Measurements from ENCODE around the gene FCN1.

FCN1 gene

DNA sequence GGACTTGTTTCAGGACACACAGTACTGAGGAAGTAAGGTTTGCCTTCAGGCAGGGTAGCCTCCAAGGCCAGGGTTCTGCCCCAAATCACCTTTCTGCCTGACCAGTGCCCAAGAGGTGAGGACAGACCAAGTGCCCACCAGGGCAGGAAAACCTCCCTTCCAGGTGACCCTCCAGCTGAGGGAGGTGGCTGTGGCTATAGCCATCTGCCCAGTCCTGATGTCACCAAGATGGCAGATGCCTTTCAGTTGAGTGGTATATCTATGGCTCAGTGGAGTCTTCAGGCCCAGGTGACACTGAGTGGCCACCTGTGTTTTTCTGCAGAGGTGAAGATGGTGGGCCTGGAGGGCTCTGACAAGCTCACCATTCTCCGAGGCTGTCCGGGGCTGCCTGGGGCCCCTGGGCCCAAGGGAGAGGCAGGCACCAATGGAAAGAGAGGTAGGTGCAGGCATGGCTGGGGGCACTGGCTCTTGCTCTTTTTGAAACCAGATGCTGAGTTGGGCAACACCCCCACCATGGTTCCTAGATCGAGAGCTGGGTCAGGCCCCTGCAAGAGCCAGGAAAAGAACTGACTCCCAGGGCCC is 35.4 kb downstream of the FCN1 start:
- Histone ChIP-seq H3K4me3 (no peak overlapping the region), H3K27ac (no peak overlapping the region)
- DNase-seq (ENCODE audit: low spot score) = no peak
- TF ChIP-seq, protein P1, sequence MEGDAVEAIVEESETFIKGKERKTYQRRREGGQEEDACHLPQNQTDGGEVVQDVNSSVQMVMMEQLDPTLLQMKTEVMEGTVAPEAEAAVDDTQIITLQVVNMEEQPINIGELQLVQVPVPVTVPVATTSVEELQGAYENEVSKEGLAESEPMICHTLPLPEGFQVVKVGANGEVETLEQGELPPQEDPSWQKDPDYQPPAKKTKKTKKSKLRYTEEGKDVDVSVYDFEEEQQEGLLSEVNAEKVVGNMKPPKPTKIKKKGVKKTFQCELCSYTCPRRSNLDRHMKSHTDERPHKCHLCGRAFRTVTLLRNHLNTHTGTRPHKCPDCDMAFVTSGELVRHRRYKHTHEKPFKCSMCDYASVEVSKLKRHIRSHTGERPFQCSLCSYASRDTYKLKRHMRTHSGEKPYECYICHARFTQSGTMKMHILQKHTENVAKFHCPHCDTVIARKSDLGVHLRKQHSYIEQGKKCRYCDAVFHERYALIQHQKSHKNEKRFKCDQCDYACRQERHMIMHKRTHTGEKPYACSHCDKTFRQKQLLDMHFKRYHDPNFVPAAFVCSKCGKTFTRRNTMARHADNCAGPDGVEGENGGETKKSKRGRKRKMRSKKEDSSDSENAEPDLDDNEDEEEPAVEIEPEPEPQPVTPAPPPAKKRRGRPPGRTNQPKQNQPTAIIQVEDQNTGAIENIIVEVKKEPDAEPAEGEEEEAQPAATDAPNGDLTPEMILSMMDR (IDR thresholded peaks at IDR 0.05) = no peak

DNA sequence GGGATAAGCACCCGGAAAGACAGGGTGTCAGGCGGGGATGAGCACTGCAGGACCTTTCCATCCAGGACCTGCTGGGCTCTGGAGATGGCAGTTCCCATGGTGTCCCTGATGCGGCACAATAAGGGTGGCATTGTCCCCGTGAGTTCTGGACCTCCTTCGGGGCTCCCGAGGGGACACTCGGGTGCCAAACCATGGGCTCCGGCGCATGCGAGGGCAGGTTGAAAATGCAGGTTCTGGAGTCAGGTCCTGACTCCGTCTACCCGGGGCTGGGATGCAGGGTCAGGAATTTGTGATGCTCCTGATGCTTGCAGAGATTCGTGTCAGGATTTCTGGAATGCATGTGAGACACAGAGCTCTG is 36.4 kb downstream of the FCN1 start:
- TF ChIP-seq, protein P1 (IDR thresholded peaks at IDR 0.05) = no peak
- Histone ChIP-seq H3K27ac (no peak overlapping the region), H3K4me3 (no peak overlapping the region)
- peak; percentile 53 for DNase-seq (ENCODE audit: low spot score)

DNA sequence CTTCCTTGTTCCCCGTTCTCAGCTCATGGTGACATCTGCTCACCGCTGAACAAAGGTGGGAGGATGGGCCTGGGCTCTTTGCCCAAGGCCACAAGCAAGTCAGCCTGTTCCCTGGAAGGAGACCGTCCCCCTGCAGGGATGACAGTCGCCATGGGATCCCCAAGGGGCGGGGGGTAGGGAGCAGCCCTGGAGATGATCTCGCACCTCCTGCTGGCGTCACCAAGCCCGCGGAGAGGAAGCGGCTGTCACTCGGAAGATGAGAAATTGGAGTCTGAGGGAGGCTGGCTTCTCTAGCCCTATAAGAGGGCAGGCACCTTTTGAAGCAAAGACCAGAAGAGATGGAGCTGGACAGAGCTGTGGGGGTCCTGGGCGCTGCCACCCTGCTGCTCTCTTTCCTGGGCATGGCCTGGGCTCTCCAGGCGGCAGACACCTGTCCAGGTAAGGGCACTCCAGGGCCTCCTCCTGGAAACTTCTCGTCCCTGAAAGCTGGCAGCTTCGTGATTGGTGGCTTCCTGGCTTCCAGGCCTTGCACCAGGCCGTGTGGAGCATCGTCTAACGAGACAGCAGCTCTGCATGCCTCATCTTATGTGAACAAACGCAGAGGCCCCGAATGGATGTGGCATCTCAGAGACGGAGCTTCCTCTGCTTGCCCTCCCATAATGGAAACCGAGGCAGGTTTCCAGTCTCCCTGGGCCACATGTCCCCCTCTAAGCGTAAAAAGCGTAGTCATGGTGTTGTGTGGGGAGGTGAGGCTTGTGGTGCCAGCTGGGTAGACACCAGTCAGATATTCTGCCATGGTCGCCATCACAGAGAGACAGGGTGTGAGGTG is 37.0 kb downstream of the FCN1 start, which contains the start of gene FCN2:
FCN2 (plus strand) TSS at position 327 of the 829 bp plus-strand sequence; CDS start at position 339, 12 bp downstream.
- H3K4me3 ChIP-seq = no peak within 1 kb of the TSS
- TF ChIP-seq, protein P1 (IDR thresholded peaks at IDR 0.05) = no peak
- DNase-seq (ENCODE audit: low spot score) = peak; percentile 62
- H3K27ac ChIP-seq = no peak within 1 kb of the TSS

- Histone ChIP-seq H3K4me3 (no peak overlapping the region), H3K27ac (no peak overlapping the region)
- TF ChIP-seq, protein P1 (IDR thresholded peaks at IDR 0.05) = no peak
- peak; percentile 68 for DNase-seq (ENCODE audit: low spot score)
Measured at GRCh38 chr9:134879664-134880483, 37.8 kb downstream of the FCN1 start.

GRCh38 chr9:134877541-134877940 is 40.2 kb downstream of the FCN1 start:
- Histone ChIP-seq H3K27ac (no peak overlapping the region), H3K4me3 (no peak overlapping the region)
- DNase-seq (ENCODE audit: low spot score) = peak; percentile 49
- TF ChIP-seq, protein P1 (IDR thresholded peaks at IDR 0.05) = no peak

DNA sequence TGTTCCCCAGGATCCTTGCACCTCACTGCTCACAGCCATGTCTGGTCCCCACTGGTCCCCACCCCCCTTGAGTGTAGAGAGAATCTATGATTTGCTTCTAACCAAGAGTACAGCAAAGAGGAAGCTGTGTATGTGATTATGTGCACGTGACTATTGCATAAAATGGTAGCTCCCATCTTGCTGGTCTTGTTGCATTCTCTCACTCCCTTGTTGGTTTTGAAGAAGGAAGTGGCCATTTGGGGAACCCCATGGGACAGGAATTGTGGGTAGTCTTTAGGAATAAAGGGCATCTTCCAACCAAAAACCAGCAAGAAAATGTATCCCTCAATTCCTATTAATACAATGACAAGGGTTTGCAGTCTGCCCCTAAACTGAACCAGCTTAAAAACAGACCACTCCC is 42.3 kb downstream of the FCN1 start:
- TF ChIP-seq, protein P1 (IDR thresholded peaks at IDR 0.05) = no peak

More for the DNA sequence above, 42.3 kb downstream of the FCN1 start:
- no peak overlapping the region for H3K27ac ChIP-seq
- DNase-seq (ENCODE audit: low spot score) = peak; percentile 41
- no peak overlapping the region for H3K4me3 ChIP-seq
